ES-I3 (cell line): Measurements from ENCODE around the gene LPAR5.
A peak's percentile ranks its signal among the peaks of the same experiment; 100 is the strongest.

Experiments
- H3K36me3 ChIP-seq: 2 replicates; pipeline ENCODE4 v1.6.1; 2013; ENCODE audit warnings: mild to moderate bottlenecking, low read length, control low read depth, moderate library complexity; ENCODE audit not compliant: insufficient read depth
- H3K4me1 ChIP-seq: 2 replicates; pipeline ENCODE4 v1.6.1; 2013; ENCODE audit warnings: mild to moderate bottlenecking, control low read depth, low read length; ENCODE audit not compliant: insufficient read depth
- H3K9ac ChIP-seq: 2 replicates; pipeline ENCODE4 v1.6.1; 2013; ENCODE audit warnings: low read depth, mild to moderate bottlenecking, low read length, moderate library complexity
- H3K9me3 ChIP-seq: 2 replicates; pipeline ENCODE4 v1.6.1; 2013; ENCODE audit warnings: mild to moderate bottlenecking, low read length, moderate library complexity; ENCODE audit not compliant: control insufficient read depth, insufficient read depth

Gene LPAR5

DNA sequence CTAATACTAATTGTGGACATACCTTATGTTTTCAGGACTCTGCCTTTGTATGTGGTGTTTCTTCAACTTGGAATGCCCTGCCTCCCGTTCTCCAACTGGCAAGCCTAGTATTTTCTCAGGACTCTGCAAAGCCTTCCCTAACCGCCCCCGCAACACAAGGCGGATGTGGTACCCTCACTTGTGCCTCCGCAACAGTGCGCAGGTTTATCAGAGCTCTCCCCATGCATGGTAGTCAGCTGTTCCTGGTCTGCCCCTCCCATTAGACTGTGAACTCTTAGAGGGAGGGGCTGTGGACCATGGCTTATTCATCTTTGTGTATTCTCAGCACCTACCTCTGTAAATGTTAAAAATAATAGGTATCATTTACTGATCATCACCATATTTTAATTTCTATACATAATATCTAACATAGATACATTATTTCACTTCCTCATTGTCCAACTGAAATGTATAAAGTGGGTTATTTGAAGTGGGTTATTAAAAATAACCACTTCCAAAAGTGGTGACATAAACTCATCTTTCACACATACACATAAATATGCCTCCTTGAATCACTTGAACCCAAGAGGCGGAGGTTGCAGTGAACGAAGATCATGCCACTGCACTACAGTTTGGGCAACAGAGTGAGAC is 9.0 kb downstream of the LPAR5 start:
- no peaks in the 10 kb centered on the region for H3K4me1 ChIP-seq
- H3K9ac ChIP-seq: no peak overlapping the region
- H3K9me3 ChIP-seq: no peaks in the 10 kb centered on the region
- no peaks in the 10 kb centered on the region for H3K36me3 ChIP-seq

DNA sequence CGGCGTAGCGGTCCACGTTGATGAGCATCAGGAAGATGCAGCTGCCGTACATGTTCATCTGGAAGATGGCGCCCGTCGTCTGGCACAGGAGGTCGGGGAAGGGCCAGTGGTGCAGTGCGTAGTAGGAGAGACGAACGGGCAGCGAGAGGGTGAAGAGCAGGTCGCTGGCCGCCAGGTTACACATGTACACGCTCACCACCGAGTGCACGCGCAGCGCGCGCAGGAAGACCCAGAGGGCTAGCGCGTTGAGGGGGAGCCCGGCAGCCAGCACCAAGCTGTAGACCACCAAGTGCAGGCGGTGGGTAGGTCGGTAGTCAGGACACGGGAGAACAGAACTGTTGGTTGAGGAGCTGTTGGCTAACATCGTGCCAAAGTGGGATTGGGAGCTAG is 14.9 kb downstream of the LPAR5 start:
- Histone ChIP-seq H3K9ac (no peak overlapping the region), H3K36me3 (no peaks in the 10 kb centered on the region), H3K9me3 (no peaks in the 10 kb centered on the region)

DNA sequence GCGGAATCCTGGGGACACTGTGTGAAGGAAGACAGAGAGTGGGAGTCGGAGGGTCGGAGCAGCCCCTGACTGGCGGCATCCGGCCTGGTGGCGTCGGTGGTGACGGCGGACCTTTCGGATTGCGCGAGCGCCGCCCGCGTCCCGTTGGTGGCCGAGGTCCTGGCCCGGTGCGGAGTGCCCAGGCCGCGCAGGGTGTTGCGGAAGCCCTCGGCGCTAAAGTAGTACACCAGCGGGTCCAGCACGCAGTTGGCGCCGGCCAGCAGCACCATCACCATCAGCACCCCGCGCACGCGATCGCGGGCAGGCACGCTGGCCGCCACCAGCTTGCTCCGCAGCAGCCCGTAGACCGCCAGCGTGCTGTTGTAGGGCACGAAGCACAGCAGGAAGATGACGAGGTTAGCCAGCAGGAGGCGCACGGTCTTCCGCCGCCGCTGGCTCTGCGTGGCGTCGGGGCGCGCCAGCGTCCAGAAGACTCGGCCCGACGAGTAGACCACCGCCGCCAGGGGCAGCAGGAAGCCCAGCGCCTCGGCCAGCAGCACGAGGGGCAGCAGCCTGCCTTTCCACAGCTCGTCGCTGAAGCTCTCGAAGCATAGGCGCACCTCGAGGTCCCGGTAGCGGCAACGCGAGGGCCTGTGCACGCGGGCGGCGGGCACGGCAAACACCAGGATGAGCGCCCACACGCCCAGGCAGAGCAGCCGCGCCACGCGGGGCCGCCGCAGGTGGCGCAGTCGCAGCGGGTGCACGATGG is 15.4 kb downstream of the LPAR5 start:
- Histone ChIP-seq H3K36me3 (no peaks in the 10 kb centered on the region), H3K9me3 (no peaks in the 10 kb centered on the region), H3K9ac (peak overlapping the region; percentile 1; the same call in 1 of the 2 replicates), H3K4me1 (no peaks in the 10 kb centered on the region)

More for the DNA sequence above, 14.9 kb downstream of the LPAR5 start:
- H3K4me1 ChIP-seq: no peaks in the 10 kb centered on the region

DNA sequence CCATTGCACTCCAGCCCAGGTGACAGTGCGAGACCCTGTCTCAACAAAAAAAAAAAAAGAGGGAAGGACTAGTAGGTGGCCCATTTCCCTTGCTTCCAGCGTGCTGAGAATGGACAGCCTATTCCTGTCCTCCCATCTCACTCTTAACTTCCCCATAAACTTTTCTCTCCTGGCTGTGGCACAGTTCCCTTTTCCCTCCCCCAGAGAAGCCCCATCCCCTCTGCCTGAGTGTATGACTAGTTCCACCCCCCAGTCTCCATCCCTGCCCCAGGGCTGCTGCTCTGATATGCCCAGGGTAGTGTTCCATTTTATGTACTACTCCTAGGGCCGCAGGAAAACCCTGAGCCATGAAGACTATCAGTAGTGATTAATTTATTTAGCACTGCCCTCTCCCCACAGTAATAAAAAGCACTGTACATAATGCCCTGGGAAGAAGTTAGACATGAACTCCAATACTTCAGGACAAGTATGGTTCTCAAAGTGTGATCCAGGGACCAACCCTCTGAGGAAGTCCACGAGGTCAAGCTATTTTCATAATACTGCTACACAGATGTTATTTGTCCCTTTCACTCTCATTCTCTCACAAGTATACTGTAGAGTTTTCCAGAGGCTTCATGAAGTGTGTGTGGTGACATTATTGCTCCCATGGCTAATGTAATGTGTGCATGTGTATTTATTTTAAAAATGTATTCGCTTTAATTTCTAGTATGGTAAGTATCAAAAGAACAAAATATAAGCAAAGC is 17.1 kb downstream of the LPAR5 start:
- Histone ChIP-seq H3K9ac (no peak overlapping the region), H3K4me1 (peaks cover 5% of the 10 kb centered on the region; the same call in 1 of the 2 replicates), H3K9me3 (no peaks in the 10 kb centered on the region), H3K36me3 (no peaks in the 10 kb centered on the region)

DNA sequence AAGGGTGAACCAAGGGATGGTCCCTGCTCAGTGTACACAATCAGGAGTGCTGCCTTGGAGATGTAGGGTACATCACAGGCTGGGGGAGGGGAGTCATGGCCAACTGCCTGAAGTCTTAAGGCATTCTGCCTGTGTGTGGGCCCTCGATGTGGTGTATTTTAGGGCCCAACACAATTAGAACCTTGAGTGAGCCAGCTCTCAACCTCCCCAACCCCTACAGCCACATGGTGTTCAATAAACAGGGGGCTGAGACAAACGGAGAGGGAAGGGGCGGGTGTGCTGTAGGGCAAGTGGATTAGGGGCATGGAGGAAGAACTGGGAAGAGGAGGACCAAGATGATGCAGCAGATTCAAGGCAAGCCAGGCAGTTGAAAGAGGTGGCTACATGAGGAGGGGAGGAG is 20.0 kb downstream of the LPAR5 start:
- peaks cover 23% of the 10 kb centered on the region for H3K4me1 ChIP-seq
- no peaks in the 10 kb centered on the region for H3K36me3 ChIP-seq
- no peak overlapping the region for H3K9ac ChIP-seq
- H3K9me3 ChIP-seq: no peaks in the 10 kb centered on the region

DNA sequence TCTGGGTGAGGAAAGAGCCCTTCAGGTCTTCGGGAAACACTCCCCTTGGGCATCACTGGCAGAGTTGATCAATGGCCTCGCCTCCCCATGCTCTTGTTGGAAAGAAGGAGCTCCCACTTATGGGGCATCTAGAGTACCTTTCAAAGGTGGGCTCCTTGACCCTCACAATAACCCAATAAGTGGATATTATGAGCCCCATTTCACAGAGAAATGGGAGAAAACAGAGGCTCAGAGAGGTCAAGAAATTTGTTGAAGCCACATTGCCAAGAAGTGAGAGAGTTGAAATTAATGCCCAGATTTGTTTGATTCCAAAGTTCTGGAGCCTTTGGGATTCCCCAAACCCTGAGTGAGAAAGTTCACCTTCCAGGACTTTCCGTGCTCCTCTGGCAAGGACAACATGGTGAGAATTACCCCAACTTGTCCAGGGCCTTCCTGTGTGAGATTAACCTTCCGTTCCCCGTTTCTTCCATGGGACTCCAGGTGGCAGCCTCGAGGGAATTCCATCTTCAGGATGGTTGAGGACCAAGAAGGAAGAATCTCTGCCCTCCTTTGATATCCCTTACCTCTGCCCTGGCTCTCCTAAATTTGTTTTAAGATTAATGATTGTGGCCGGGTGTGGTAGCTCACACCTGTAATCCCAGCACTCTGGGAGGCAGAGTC is 21.1 kb downstream of the LPAR5 start:
- Histone ChIP-seq H3K9ac (peak overlapping the region; percentile 12; the same call in 1 of the 2 replicates), H3K9me3 (no peaks in the 10 kb centered on the region), H3K36me3 (no peaks in the 10 kb centered on the region), H3K4me1 (peaks cover 25% of the 10 kb centered on the region)

DNA sequence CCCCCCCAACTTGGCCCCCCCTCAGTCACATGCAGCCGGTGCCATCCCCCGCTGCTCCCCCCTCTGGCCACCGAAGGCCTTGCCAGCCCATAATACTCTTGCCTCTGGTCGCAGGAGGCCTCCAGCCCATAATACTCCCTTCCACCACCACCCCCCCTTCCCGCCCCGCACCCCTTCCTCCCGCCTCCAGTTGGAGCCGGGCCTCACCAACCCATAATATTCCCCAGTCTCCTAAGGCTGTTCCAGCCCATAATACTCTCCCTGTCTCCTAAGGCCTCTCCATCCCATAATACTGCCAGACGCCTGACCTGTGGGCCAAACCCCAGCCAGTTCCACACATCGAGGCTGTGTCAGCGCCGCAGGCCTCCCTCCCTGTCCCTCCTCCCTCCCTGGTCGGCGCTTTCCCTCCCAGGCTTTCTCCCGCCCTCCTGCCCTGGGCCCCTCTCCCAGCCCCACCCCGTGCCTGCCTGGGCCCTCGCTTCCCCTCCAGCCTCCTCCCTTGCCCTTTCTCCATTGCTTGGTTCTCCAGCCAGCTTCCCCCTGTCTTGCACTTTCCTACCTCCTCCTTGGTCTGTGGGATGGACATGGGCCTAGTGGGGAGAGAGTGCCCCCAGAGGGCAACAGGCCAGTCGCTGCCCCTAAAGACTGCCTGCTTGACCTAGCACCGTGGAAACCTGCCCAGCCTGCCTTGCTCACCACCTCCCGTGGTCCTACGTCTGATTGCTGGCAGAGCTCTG is 21.8 kb downstream of the LPAR5 start:
- H3K36me3 ChIP-seq: no peaks in the 10 kb centered on the region
- H3K9ac ChIP-seq: peak overlapping the region; percentile 12; the same call in 1 of the 2 replicates
- H3K9me3 ChIP-seq: no peaks in the 10 kb centered on the region
- H3K4me1 ChIP-seq: peaks cover 25% of the 10 kb centered on the region

DNA sequence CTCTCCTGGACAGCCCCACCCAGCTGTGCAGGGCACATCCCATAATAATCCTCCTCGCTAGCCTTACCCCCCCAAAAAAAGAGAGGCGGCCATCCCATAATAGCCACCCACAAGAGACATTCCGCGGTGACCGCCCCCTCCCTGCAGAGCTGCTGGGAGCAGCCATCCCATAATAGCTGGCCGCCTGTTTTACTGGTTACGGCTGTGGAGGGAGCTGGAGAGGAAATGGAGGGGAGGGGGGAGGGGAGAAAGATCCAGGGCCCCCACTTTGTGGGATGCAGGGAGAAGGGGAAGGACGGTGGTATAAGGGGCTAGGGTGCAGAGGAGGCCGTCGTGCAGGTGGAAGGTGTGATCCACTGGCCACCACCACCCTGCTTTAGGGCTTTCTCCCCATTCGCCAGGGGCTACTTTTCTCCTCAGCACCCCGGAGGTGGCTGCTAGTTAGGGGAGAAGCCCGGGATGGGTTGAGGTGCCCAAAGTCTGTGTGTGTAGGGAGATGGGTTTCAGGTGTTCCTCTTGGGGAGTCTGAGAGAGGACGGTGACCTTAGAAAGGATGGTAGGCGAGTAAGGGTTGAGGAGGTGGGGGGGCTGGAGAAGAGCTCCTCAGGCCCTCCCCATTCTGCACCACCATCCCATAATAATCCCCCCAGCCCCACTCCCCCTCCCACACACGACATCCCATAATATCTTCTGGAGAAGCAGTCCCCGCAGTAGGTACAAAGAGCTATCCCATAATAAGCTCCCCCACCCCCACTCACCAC is 22.6 kb downstream of the LPAR5 start:
- Histone ChIP-seq H3K9me3 (no peaks in the 10 kb centered on the region), H3K9ac (peak overlapping the region; percentile 70), H3K4me1 (peaks cover 31% of the 10 kb centered on the region), H3K36me3 (no peaks in the 10 kb centered on the region)

DNA sequence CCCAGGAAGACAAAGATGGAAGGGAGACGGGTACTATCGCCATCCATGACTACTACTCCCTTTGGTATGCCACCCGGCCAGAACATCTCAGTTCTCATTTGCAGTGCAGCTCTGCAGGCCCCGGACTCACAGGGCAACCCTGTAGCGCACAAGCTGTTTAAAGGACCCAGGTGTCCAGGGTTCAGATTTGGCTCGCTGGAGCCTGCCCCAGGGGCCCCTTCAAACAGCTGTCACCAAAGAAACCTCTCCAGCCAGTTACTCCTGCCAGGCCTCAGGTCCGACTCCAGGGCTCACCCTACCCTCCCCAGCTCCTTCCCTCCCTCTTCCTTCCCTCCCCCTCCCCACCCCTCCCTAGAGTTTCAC is 23.1 kb downstream of the LPAR5 start:
- Histone ChIP-seq H3K4me1 (peaks cover 35% of the 10 kb centered on the region), H3K9me3 (no peaks in the 10 kb centered on the region), H3K9ac (peak overlapping the region; percentile 70), H3K36me3 (no peaks in the 10 kb centered on the region)

DNA sequence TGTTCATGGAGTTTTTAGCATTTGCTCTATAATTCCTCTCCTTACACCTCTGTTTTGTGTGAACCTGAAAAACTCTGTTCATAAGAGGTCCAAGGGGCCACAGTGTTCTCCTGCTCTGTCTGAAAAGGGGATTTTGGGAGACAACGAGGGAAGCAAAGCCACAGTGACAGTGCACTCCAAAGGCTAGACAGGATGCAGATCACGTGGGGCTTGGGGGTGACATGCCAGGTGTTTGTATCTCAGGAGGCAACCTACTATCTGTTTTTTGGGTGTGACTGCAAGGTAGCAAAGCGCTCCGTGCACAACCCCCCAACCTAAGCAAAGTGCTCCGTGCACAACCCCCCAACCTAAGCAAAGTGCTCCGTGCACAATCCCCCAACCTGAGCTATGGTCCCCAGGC is 23.5 kb downstream of the LPAR5 start:
- peak overlapping the region; percentile 70 for H3K9ac ChIP-seq
- H3K4me1 ChIP-seq: peaks cover 36% of the 10 kb centered on the region
- no peaks in the 10 kb centered on the region for H3K9me3 ChIP-seq
- no peaks in the 10 kb centered on the region for H3K36me3 ChIP-seq

DNA sequence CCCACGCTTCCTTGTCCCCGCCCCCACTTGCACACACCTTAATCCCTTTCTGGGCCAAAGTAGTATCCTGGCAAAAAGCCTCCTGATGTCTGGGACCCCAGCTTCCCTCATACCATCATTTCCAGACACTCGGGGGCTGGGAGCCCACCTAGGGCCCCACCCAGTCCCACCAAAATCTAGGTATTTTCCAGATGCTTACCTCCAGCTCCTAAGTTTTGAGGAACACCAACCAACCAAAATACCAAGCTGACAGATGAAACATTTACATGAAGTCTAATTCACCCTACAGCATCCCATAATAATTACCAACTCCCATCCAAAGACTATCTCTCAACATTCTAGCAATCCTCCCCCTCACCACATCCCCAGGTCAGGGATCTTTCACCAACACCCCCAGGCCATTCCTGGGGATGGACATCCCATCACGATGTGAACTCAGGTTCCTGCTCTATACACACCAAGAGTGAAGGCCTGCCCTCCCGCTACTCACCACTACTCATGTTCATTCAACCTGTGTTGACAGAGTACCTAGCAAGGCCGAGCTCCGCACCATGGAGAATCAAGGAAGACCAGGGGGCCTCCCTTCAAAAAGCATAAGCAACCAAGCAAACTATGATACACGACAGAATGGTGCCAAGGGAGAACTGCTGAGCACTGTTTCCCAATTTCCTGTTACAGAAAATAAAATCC is 27.0 kb downstream of the LPAR5 start:
- H3K9me3 ChIP-seq: no peaks in the 10 kb centered on the region

DNA sequence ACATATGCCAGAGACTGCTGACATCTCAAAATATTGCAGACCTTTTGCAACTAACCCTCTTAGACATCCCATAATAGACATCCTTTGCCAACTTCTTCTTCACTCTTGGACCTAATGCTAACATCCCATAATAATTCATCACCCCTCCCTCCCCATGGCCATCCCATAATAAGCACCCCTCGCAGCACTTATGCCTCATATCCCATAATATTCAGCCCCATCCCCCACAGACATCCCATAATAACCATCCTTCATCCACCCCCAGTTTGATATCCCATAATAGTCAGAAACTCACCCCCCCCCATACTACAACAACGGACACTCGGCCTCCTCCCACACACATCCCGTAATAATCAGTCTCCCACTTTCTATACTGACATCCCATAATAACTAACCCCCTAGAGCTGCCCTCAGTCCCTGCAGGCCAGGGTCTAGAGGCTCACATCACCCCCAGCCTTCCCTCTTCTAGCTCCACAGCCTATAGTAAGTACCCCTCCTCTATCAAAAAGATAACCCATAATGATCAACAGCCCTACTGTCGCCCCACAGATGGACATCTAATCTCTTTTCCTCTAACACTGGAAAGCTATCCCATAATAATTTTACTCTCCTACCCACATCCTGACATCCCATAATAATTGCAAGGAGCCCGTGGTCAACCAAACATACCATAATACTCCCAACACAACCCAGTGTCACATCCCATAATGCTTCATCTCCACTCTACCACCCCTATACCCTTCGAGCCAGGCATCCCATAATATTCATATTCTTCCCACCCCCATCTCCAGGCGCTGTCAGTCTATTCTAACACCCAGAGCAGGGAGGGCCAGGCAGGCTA is 27.8 kb downstream of the LPAR5 start:
- no peak overlapping the region for H3K9ac ChIP-seq
- peaks cover 50% of the 10 kb centered on the region for H3K4me1 ChIP-seq
- H3K9me3 ChIP-seq: no peaks in the 10 kb centered on the region
- H3K36me3 ChIP-seq: 0 out of 2 replicates have a peak, but pooled peaks cover 2% of the 10 kb centered on the region

More for the DNA sequence above, 27.0 kb downstream of the LPAR5 start:
- H3K36me3 ChIP-seq: 0 out of 2 replicates have a peak, but pooled peaks cover under 1% of the 10 kb centered on the region
- peaks cover 47% of the 10 kb centered on the region for H3K4me1 ChIP-seq
- H3K9ac ChIP-seq: no peak overlapping the region
